ENCODE results near the gene MYLK.

GRCh38 chr3:123730829-123731228 lies 153.3 kb downstream of the MYLK start:
- TF ChIP-seq EGR1 (conservative IDR thresholded peaks at IDR 0.05) (no peak), ZNF146 (CRISPR knock-in tag; IDR thresholded peaks at IDR 0.05; ENCODE audit: unreplicated experiment) (no peak), SIRT6 (IDR thresholded peaks at IDR 0.05; ENCODE audit: low read depth, low read length) (no peak), NRF1 (conservative IDR thresholded peaks at IDR 0.05 in 1 of 2, IDR thresholded peaks at IDR 0.05 in 1 of 2) (no peak), EZH2 (IDR thresholded peaks at IDR 0.05; ENCODE audit: borderline replicate concordance, low read depth, low read length) (no peak), ZNF239 (CRISPR knock-in tag; IDR thresholded peaks at IDR 0.05) (no peak), POLR2AphosphoS5 (IDR thresholded peaks at IDR 0.05; ENCODE audit: control insufficient read depth, insufficient read depth, low read depth, low read length) (no peak), MAFK (IDR thresholded peaks at IDR 0.05; ENCODE audit: low read length) (no peak), POLR2A (conservative IDR thresholded peaks at IDR 0.05) (no peak), TCF7 (IDR thresholded peaks at IDR 0.05; ENCODE audit: borderline replicate concordance) (no peak)

Measured in K562 (cell line).